ENCODE results near the gene FOXJ3. TPM values are rescaled to one million over a fixed set of nuclear protein-coding genes. Genes with fewer than 3 reads are reported as not detected.

The FOXJ3 gene
- total and polyA plus RNA-seq, 2 of the 4 experiments (the other 2 are of a cell fraction) = 16.7 to 30.5 TPM

DNA sequence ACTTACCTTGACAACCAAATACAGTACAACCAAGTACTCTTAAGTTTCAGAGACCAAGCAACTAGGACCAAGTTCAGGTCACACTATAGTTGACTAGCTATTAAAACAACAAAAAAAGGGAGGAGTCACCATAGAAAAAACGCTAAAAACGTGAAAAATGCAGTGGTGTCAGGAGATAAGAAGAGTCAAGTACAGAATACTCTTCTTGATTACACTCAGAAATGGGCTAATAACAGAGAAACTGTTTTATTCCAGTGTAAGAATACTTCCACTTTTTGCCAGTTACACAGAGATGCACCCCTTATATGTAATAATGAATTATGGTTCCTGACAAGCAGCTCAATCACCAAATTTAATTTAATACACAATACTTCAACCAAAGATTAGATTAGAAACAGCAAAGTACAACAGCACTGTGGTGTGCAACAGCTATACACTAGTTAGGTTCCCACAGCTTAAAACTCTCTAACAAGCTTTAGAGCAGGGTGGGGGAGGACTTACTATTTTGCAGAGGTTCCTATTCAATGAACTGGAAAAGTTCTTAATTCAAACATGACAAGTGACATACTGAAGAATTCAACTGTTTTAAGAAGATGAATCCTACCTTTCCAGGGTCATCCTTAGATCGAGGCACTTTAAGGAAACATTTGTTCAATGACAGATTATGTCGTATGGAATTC lies 70.4 kb downstream of the FOXJ3 start (continued):
- TF ChIP-seq, protein P1, sequence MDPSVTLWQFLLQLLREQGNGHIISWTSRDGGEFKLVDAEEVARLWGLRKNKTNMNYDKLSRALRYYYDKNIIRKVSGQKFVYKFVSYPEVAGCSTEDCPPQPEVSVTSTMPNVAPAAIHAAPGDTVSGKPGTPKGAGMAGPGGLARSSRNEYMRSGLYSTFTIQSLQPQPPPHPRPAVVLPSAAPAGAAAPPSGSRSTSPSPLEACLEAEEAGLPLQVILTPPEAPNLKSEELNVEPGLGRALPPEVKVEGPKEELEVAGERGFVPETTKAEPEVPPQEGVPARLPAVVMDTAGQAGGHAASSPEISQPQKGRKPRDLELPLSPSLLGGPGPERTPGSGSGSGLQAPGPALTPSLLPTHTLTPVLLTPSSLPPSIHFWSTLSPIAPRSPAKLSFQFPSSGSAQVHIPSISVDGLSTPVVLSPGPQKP (IDR thresholded peaks at IDR 0.05; ENCODE audit: borderline replicate concordance, low read depth, low read length) = no peak
- TF ChIP-seq NFE2L2 (IDR thresholded peaks at IDR 0.05; ENCODE audit: low read depth, low read length) (no peak), CHD1 (IDR thresholded peaks at IDR 0.05; ENCODE audit: low read depth, low read length) (no peak)

DNA sequence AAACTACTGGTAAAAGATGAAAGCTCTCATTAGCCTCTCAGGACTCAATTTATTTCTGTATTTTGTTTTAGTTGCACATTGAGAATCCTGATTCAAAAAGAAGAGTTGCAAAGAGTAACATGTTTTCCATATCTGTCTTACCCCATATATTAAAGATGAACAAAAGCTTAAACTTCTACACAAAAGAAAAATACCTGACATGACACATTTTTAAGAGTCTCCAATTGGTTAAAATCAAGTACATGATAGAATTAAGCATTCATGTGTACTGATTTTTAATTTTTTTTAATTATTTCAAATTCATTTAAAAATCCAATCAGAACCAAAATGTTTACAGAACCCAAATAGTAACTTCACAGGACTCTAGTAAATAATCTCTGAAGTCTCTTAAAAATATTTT lies 72.0 kb downstream of the FOXJ3 start:
- no peak for TF ChIP-seq FOS (IDR thresholded peaks at IDR 0.05; ENCODE audit: low read depth, low read length)
- peak; percentile 72 for TF ChIP-seq MAFK (IDR thresholded peaks at IDR 0.05; ENCODE audit: low read depth, low read length)
- CTCF ChIA-PET = no interaction called here
- H3K56ac ChIP-seq (ENCODE audit: extremely low read depth, insufficient read depth, low read length) = no peak overlapping the region
- dilution Hi-C loops (cut with HindIII; ENCODE audit: low sequenced_read_pairs, unreplicated experiment) = no loop called here
- no peak overlapping the region for H3K23ac ChIP-seq (ENCODE audit: low read depth, low read length)
- no TSS peak for BruUV-seq (replicated peaks)
- H2AFZ ChIP-seq (replicated peaks; ENCODE audit: low read length, poor library complexity) = no peak overlapping the region
- no peaks in the 10 kb centered on the region for H3K36me3 ChIP-seq (ENCODE audit: control insufficient read depth, insufficient read depth, low read length)
- H3K27me3 ChIP-seq (ENCODE audit: control insufficient read depth, insufficient read depth, low read length) = no peaks in the 10 kb centered on the region
- no peak overlapping the region for H2AK5ac ChIP-seq (ENCODE audit: low read depth, low read length)
- H3K18ac ChIP-seq (ENCODE audit: low read depth, low read length) = no peak overlapping the region
- no peak overlapping the region for H3K4ac ChIP-seq (ENCODE audit: low read depth, low read length)
- no peak overlapping the region for H4K8ac ChIP-seq (ENCODE audit: low read depth in 2 of 2, low read length in 2 of 2)
- H2BK5ac ChIP-seq (ENCODE audit: low read depth, low read length, poor library complexity, severe bottlenecking) = no peak overlapping the region
- H3K9me1 ChIP-seq (ENCODE audit: insufficient read depth, low read length) = 0 out of 2 replicates have a peak, but pooled peaks cover 9% of the 10 kb centered on the region
- ATAC-seq (ENCODE audit: low read depth) (no peak), DNase-seq (no peak)
- H3K4me3 ChIP-seq (ENCODE audit: insufficient read depth, low read depth, low read length) = no peak overlapping the region
- POLR2A ChIA-PET (ENCODE audit: unreplicated experiment) = no interaction called here
- in situ Hi-C loops (cut with MboI; ENCODE audit: low sequenced_read_pairs) = no loop called here
- no peak overlapping the region for H3K27ac ChIP-seq (ENCODE audit: insufficient read depth, low read length)
- H2BK120ac ChIP-seq (ENCODE audit: low read depth, low read length) = no peak overlapping the region
- no peak overlapping the region for H2BK15ac ChIP-seq (ENCODE audit: low read depth, low read length)
- H4K5ac ChIP-seq (ENCODE audit: low read depth, low read length) = no peak overlapping the region
- intact Hi-C loops (cut with micrococcal nuclease) = no loop called here
- H4K20me1 ChIP-seq (ENCODE audit: insufficient read depth, low read length) = peaks cover 25% of the 10 kb centered on the region; the same call in 1 of the 2 replicates
- no peak overlapping the region for H4K91ac ChIP-seq (ENCODE audit: insufficient read depth, low read depth, low read length)
- H3K79me1 ChIP-seq (ENCODE audit: low read depth in 1 of 2, low read length in 2 of 2) = peaks cover 19 to 53% of the 10 kb centered on the region in 2 experiments
- H3K14ac ChIP-seq (replicated peaks; ENCODE audit: low read depth, low read length) = no peak overlapping the region
- H3K4me2 ChIP-seq (ENCODE audit: low read depth, low read length) = no peak overlapping the region
- H3K4me1 ChIP-seq (ENCODE audit: control insufficient read depth, insufficient read depth, low read length) = peaks cover 8% of the 10 kb centered on the region
- no peak overlapping the region for H2BK20ac ChIP-seq (ENCODE audit: low read depth, low read length)
- H3K9ac ChIP-seq (ENCODE audit: low read depth, low read length) = no peak overlapping the region
- no peaks in the 10 kb centered on the region for H3K9me3 ChIP-seq (ENCODE audit: control insufficient read depth, insufficient read depth, low read length)
- no peak overlapping the region for H2AK9ac ChIP-seq (replicated peaks; ENCODE audit: low read depth, low read length, poor library complexity)

All from IMR-90 (cell line).